GM19025 (cell line): ENCODE data around the gene SWT1.

ENCODE experiments used
- ATAC-seq: cut with Tn5 transposase; IDR thresholded peaks from one replicate; pipeline ENCODE4 v1.9.1; 2021; ENCODE audit warnings: mild to moderate bottlenecking, low read depth, moderate library complexity; ENCODE audit not compliant: unreplicated experiment

SWT1 gene

GRCh38 chr1:185156854-185157598 lies at the start of gene SWT1, which contains the start of gene TRMT1L:
SWT1 (plus strand) TSS chr1:185157167; CDS start chr1:185160842, 3,675 bp downstream.
TRMT1L (minus strand) TSS chr1:185156953; CDS start chr1:185156712, 241 bp downstream.
- peak; percentile 89 for ATAC-seq

GRCh38 chr1:185108321-185108720 lies 48.6 kb upstream of the SWT1 start:
- ATAC-seq: no peak

GRCh38 chr1:185110145-185110544 lies 46.8 kb upstream of the SWT1 start:
- no peak for ATAC-seq

GRCh38 chr1:185111873-185112272 lies 45.1 kb upstream of the SWT1 start:
- no peak for ATAC-seq

GRCh38 chr1:185112356-185112755 lies 44.6 kb upstream of the SWT1 start:
- no peak for ATAC-seq

GRCh38 chr1:185129708-185130107 lies 27.3 kb upstream of the SWT1 start:
- ATAC-seq: no peak

GRCh38 chr1:185132534-185132933 lies 24.4 kb upstream of the SWT1 start:
- ATAC-seq: no peak

GRCh38 chr1:185137896-185138545 lies 18.9 kb upstream of the SWT1 start:
- no peak for ATAC-seq

- no peak for ATAC-seq
Measured at GRCh38 chr1:185139246-185139645, 17.7 kb upstream of the SWT1 start.

GRCh38 chr1:185144233-185144632 lies 12.7 kb upstream of the SWT1 start:
- ATAC-seq: no peak

- ATAC-seq: no peak
Measured at GRCh38 chr1:185151215-185151614, 5.8 kb upstream of the SWT1 start.

- no peak for ATAC-seq
Measured at GRCh38 chr1:185152187-185152767, 4.7 kb upstream of the SWT1 start.

GRCh38 chr1:185154912-185155513 lies 2.0 kb upstream of the SWT1 start:
- no peak for ATAC-seq

GRCh38 chr1:185155600-185156287 lies 1.2 kb upstream of the SWT1 start:
- ATAC-seq: no peak

GRCh38 chr1:185156288-185156853 lies 596 bp upstream of the SWT1 start:
- ATAC-seq: peak; percentile 29

- no peak for ATAC-seq
Measured at GRCh38 chr1:185157599-185158412, 839 bp downstream of the SWT1 start.

GRCh38 chr1:185158800-185159199 lies 1.8 kb downstream of the SWT1 start:
- no peak for ATAC-seq

GRCh38 chr1:185159966-185160365 lies 3.0 kb downstream of the SWT1 start:
- ATAC-seq: no peak

GRCh38 chr1:185162491-185162890 lies 5.5 kb downstream of the SWT1 start:
- ATAC-seq: no peak
